Measurements from ENCODE around the gene MBIP.

GRCh38 chr14:36281309-36281708, 39.1 kb downstream of the MBIP start:
- TF ChIP-seq EZH2 (IDR thresholded peaks at IDR 0.05; ENCODE audit: insufficient read depth, low read length): no peak
- no peak for TF ChIP-seq CTCF (IDR thresholded peaks at IDR 0.05; ENCODE audit: insufficient read depth, low read depth, low read length)

Data from astrocyte (in vitro differentiated cells and primary cell).